HEK293T (cell line): Measurements from ENCODE around the gene CLHC1.

ENCODE experiments used
- CTBP1 ChIP-seq: fragments of 450-650 bp; IDR thresholded peaks from 2 replicates; pipeline ENCODE4 v1.6.1; 2016; ENCODE audit warnings: borderline replicate concordance
- FOXK2 ChIP-seq: fragments of 450-650 bp; IDR thresholded peaks from 2 replicates; pipeline ENCODE4 v1.6.1; 2016; ENCODE audit warnings: mild to moderate bottlenecking
- FOXM1 ChIP-seq: fragments of 450-650 bp; IDR thresholded peaks from 2 replicates; pipeline ENCODE4 v1.6.1; 2017; ENCODE audit warnings: mild to moderate bottlenecking, borderline replicate concordance
- LEF1 ChIP-seq: fragments of 450-650 bp; IDR thresholded peaks from 2 replicates; pipeline ENCODE4 v1.6.1; 2017; ENCODE audit warnings: mild to moderate bottlenecking, borderline replicate concordance
- SP1 ChIP-seq: fragments of 450-650 bp; IDR thresholded peaks from 2 replicates; pipeline ENCODE4 v1.6.1; 2017
- ZNF384 ChIP-seq: fragments of 450-650 bp; IDR thresholded peaks from 2 replicates; pipeline ENCODE4 v1.6.1; 2016

GRCh38 chr2:55134316-55134706 lies 97.8 kb downstream of the CLHC1 start:
- TF ChIP-seq FOXK2 (no peak), LEF1 (no peak), SP1 (no peak), FOXM1 (no peak), CTBP1 (no peak), ZNF384 (no peak)
